Measurements from ENCODE around the gene TOMM20L.

- TF ChIP-seq CTCF (IDR thresholded peaks at IDR 0.05; ENCODE audit: low read length) (no peak), EZH2 (IDR thresholded peaks at IDR 0.05; ENCODE audit: borderline replicate concordance, low read length) (no peak)
Measured at GRCh38 chr14:58397156-58397555, 1.4 kb downstream of the TOMM20L start.

All from OCI-LY1 (cell line).